GM19324 (cell line): Measurements from ENCODE around the gene MYEF2.

ENCODE experiments used
- ATAC-seq: cut with Tn5 transposase; IDR thresholded peaks from one replicate; pipeline ENCODE4 v1.9.1; 2021; ENCODE audit warnings: mild to moderate bottlenecking, moderate library complexity; ENCODE audit not compliant: unreplicated experiment, low FRiP score

The MYEF2 gene

GRCh38 chr15:48090666-48091065 is 87.4 kb downstream of the MYEF2 start:
- ATAC-seq: no peak

- no peak for ATAC-seq
These were observed 88.0 kb downstream of the MYEF2 start for GRCh38 chr15:48090115-48090514.

GRCh38 chr15:48089702-48090101 is 88.4 kb downstream of the MYEF2 start:
- no peak for ATAC-seq

- no peak for ATAC-seq
These were observed 90.3 kb downstream of the MYEF2 start for GRCh38 chr15:48087844-48088243.

GRCh38 chr15:48086576-48086975 is 91.5 kb downstream of the MYEF2 start:
- no peak for ATAC-seq

- no peak for ATAC-seq
These were observed 92.0 kb downstream of the MYEF2 start for GRCh38 chr15:48086133-48086532.

GRCh38 chr15:48085591-48085930 is 92.5 kb downstream of the MYEF2 start:
- no peak for ATAC-seq

GRCh38 chr15:48084759-48085590 is 93.1 kb downstream of the MYEF2 start:
- ATAC-seq: no peak
